HG03354 (cell line): ENCODE measurements around the gene LCK.
"Not testable (repeated sequence)": the region's sequence is repeated elsewhere in the genome, so short reads cannot be mapped to it uniquely, and the experiment has no call there.

Experiments used
- ATAC-seq: cut with Tn5 transposase; IDR thresholded peaks from one replicate; pipeline ENCODE4 v1.9.1; 2021; ENCODE audit warnings: mild to moderate bottlenecking; ENCODE audit not compliant: unreplicated experiment, poor library complexity, severe bottlenecking

LCK gene

DNA sequence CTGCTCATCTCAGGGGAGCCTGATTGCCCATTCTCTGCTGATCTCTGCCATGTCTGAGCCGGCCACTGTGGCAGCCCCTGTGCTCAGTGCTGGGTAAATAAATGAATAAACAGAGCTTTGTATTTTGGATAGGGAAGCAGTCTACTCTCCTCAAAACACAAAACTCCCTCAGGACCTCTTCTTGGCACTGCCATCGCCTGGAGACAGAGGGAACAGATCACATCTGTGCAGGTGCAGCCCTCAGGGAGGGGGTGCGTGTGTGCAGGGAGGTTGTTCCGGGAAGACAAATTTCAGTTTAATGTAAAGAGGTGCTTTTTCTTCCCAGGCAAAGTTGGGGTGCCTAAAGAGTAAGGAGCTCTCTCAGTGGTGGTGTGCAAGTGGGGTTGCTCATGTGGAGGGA is 11.7 kb upstream of the LCK start:
- no peak for ATAC-seq

DNA sequence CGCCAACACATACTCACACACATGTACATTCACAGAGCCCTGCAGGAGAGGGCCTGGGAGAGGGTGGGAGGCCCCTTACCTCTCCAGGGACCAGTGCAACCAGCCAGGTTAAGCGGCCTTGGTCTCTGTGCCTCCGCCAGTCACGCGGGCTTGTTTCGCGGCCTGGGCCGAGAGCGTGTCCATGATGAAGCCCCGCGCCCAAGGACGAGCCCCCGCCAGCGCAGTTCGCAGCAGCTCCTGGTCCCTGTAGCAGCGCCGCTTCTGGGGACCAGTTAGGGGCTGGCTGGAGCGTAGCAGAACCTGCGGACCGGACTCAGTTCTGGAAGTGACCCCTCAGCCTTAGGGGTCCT is 11.3 kb upstream of the LCK start:
- ATAC-seq: no peak

DNA sequence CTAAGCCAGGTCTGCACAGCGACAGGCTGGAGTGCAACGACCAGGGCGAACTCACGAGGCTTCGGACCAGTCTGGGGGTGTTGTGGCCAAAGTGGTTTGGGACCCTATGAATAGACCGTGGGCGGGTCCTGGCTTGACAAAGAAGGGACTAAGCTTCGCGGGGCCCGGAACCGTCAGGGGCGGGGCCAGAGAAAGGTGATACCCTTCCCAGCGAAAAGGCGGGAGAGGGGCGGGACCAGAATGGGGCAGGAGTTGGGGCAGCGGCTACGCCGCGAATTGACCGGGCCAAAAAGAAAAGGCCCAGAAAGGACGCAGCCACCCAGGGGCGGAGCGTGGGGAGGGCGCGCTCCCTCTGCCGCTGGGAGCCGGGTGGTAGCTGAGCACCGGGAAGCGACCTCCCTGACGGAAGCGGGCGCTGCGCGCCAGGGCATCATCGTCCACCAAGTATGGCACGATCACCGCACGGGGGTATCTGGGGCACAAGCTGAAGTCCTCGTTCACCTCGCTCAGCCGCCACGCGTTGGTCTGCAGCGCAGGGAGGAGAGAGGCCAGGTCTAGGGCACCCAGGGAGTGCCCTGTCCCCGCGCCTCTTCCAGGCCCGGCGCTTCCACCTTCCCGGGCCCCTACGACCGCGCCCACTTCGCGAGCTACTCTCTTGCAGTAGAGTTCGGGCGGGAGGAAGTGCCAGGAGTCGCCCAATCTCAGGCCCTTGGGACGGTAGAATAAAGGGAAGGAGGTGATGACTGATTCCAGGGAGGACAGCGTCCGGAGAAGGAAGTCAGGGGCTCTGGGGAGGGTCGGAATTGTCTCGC is 10.7 kb upstream of the LCK start:
- peak; percentile 30 for ATAC-seq

DNA sequence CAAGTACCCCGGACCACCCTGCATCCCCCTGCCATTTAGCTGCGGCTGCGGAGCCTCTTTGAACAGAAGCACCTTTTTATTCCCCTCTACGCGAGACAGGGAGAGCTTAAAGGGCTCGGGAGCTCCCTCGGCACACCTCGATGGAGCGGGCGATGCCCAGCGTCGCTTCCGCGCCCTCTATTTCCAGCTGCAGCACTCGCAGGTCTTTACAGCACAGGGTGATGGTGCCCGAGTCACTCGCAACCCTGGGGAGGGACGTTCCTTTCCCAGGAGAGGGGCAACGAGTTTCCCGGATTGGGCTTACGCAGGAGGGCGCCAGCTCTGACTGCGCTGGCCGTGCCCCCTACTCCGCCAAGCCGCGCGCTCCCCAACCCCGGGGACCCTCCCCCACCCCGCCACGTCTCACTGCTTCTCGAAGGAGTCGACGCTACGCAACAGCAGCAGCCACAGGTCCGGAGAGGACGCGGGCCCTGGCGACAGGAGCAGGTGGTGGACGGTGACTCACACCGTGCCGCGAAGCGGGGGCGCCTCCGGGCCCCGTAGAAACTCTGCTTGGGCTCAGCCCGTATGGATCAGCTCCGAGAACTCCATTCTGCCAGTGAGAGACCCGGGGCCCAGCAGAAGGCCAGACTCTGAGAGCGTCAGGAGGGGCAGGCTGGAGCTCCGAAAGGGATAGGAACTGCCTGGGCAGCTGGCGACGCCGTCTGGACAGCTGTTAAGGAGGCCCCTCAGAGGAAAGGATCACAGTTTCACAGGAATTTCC is 9.9 kb upstream of the LCK start:
- ATAC-seq: peak; percentile 42

DNA sequence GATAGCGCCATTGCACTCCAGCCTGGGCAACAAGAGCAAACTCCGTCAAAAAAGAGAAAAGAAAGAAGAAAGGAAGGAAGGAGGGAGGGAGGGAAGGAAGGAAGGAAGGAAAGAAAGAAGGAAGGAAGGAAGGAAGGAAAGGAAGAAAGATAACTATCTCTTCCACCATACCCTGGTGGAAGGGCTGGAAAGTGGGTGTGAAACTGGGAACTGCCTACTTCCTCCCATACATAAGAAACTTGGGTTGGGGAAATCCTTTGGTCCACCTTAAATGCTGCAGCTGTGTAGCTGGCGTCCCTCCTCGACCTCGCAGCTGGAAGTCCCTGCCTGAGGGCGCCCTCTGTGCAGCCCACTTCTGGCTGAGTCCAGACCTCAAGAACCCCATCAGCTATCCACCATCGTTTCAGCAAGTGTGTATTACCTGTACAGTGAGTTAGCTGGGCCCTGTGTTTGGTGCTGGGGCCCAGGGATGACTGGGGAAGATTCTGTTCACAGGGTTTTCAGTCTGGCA is 8.7 kb upstream of the LCK start:
- no peak for ATAC-seq

DNA sequence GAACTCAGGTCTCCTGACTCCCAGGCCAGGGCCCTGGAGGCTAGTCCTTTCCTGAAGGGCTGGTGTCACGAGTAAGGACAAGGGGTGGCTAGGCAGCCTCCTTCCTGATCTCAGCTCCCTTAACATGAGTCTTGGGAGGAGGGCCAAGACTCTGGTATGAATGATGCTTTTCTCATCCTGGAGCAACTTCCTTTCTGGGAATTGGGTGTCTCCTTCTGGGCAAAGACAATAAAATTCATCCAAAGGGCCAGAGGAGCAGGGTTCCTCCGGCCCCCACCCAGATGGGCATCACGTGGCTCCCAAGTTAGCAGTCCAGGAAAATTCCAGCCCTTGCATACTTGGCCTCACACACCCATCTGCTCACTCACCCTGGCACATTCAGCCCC is 4.2 kb upstream of the LCK start, which contains the start of gene FAM167B:
Gene FAM167B, plus strand, starts transcription at position 335 of the 386 bp plus-strand sequence. CDS start 200 bp downstream, outside the sequence.
- ATAC-seq: no peak

DNA sequence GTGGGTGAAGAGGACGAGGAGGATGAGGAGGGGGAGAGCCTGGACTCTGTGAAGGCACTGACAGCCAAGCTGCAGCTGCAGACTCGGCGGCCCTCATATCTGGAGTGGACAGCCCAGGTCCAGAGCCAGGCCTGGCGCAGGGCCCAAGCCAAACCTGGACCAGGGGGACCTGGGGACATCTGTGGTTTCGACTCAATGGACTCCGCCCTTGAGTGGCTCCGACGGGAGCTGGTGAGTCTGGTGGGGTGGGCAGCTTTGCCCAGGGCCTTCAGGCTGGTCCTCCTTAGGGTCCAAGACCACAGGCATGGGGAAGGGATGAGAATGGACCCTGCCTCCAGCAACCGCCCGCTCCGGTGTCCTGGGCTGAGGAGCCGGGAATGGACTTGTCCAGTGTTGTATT is 3.6 kb upstream of the LCK start:
- no peak for ATAC-seq

DNA sequence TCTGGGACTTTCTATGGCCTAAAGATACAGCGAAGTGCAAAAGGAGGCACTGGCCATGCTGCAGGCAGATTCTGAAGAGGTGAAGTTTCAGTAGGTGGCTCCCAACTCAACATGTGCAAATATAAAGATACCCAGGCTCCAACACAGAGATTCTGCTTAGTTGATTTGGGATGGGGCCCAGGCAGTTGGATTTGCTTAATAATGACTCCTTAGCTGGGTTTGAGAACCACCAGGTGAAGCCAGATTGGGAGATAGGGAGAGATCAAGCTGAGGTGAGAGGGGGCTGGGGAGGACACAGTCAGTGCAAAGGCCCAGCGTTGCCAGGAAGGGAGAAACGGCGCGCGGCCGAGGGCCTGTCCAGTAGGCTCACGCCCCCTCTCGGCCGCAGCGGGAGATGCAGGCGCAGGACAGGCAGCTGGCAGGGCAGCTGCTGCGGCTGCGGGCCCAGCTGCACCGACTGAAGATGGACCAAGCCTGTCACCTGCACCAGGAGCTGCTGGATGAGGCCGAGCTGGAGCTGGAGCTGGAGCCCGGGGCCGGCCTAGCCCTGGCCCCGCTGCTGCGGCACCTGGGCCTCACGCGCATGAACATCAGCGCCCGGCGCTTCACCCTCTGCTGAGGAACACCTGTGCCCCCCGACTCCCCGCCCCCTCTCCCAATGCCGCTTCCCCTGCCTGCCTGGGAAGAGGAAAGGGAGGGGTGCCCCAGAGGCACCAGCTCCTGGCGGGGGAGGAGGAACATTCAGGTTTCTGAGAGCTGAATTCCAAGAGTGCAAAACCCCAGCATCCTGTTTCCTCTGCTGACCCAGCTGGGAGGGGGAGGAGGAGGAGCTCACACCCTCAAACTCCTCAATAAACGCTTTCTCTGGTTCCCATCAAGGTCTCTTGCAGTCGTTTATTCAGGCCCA is 2.8 kb upstream of the LCK start:
- ATAC-seq: peak; percentile 42

DNA sequence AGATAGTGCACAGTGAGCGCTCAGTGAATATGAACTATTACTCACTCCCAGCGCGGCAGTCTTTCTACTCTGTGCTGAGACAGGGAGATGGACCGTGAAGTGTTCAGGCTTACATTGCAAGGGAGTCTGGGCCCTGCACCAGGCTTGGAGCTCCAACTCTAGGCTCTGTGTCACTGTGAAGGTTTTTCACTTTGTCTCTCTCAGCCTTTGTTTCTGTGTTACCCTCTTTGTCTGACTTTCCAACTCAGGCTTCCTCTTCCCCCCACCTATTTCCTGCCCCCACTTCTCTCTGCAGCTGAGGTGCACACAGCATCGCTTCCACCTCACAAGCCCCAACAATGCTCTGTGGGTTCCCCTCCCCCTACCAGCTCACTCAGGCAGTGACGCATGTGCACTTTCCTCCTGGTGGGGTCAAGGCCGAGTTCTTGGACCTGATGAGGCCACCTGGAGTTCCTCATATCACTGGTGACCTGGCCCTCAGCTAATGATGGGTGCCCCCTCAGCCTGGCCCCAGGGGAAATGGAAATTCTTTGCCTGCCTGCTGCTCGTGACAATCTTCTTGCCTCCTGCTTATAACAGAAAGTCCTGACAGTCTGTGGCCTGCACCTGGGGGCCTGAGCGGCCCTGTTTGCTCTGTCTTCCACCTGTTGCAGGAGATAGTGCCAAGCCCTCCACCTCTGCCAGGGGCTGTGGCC is 1.1 kb upstream of the LCK start:
- peak; percentile 64 for ATAC-seq

DNA sequence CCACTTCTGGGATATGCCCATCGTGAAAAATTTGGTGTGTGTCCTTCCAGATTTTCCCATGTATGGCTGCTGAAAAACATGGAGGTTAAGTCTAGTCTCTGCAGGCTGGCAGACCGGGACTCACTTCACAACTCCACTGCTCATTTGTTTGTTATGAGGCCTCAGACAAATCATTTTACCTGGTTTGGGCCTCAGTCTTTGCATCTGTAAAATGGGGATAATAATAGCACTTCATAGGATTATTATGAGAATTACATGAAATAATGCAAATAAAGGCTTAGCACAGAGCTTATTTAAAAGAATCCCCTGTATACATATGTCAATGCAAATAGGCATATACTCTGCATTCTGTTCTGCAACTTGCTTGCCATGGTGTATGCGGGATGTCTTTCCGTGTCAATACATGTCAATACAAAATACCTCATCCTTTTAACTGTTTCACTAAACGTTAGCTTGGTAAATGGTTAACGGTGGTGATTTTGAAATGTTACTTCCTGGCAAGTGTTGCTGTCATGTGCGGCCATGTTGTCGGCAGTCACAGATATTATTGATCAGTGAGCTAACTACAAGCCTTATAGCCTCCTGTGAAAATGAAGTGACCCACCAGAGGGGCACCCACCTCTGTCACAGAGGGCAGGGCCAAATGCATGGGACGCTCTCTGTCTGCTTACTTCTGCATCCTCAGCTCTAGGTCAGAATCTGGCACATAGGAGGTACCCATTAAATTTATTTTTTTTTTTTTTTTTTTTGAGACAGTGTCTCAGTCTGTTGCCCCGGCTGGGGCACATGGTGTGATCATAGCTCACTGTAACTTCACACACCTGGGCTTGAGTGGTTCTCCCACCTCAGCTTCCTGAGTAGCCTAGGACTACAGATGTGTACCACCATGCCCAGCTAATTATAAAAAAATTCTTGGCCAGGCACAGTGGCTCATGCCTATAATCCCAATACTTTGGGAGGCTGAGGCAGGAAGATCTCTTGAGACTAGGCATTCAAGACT is 4.3 kb downstream of the LCK start:
- peak; percentile 31 for ATAC-seq

DNA sequence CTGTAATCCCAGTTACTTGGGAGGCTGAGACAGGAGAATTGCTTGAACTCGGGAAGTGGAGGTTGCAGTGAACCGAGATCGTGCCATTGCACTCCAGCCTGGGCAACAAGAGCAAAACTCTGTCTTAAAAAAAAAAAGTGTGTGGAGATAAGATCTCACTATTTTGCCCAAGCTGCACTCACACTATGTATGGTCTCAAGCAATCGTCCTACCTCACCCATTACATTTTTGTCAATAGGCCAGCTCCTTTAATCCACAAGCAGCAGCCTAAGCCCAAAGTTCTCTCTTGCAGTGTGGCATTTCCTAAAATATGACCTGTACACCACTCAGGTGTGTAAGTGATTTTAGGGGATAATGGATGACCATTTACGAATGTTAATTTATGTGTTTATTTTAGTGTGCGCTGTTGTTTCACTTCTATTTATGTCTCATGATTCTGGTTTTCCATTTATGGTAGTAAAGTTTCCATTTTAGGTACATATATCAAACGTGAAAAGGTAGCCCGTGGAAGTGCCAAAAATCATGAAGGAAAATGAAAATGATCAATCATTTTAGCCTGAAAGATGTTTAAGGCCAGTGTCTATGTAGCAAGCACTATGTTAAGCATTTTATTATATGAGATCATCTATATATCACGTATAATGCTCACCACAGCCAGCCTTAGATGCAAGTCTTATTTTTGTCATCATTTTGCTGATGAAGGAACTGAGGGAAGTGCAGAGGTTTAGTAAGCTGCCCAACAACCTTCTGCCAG is 5.6 kb downstream of the LCK start:
- no peak for ATAC-seq

DNA sequence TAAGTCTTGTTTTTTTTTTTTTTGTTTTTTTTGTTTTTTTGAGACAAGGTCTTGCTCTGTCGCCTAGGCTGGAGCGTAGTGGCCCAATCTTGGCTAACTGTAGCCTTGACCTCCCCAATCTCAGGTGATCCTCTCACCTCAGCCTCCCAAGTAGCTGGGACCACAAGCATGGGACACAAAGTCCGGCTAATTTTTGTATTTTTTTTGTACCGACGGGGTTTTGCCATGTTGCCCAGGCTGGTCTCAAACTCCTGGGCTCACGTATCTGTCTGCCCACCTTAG is 6.1 kb downstream of the LCK start:
- ATAC-seq: no peak

DNA sequence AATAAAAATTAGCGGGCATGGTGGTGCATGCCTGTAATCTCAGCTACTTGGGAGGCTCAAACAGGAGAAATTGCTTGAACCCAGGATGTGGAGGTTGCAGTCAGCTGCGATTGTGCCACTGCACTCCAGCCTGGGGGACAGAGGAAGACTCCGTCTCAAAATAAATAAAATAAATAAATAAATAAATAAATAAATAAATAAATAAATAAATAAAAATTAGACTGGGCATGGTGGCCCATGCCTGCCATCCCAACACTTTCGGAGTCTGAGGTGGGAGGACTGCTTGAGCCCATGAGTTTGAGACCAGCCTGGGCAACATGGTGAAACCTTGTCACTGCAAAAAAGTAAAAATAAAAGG is 12.2 kb downstream of the LCK start:
- ATAC-seq: not testable (repeated sequence)

DNA sequence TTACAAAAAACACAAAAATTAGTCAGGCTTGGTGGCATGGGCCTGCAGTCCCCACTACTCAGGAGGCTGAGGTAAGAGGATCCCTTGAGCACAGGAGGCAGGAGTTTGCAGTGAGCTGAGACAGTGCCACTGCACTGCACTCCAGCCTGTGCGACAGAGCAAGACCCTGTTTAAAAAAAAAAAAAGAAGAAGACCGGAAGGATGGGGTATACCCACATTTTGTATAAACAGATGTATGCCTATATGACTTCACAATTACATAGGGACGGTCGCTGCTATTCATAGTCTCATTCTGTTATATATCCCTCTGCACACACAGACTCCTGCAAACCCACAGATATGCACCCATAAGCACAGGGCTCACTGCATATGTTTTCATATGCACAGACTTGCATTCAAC is 12.7 kb downstream of the LCK start:
- peak; percentile 48 for ATAC-seq

DNA sequence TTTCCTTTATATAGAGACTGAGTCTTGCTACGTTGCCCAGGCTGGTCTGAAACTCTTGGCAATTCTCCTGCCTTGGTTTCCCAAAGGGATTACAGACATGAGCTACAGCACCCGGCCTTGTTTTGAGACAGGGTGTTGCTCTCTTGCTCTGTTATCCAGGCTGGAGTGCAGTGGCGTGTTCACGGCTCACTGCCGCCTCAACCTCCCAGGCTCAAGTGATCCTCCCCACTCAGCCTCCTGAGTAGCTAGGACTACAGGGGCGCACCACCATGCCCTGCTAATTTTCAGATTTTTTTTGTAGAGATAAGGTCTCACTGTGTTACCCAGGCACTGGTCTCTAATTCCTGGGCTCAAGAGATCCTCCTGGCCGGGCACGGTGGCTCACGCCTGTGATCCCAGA is 14.8 kb downstream of the LCK start:
- ATAC-seq: no peak

DNA sequence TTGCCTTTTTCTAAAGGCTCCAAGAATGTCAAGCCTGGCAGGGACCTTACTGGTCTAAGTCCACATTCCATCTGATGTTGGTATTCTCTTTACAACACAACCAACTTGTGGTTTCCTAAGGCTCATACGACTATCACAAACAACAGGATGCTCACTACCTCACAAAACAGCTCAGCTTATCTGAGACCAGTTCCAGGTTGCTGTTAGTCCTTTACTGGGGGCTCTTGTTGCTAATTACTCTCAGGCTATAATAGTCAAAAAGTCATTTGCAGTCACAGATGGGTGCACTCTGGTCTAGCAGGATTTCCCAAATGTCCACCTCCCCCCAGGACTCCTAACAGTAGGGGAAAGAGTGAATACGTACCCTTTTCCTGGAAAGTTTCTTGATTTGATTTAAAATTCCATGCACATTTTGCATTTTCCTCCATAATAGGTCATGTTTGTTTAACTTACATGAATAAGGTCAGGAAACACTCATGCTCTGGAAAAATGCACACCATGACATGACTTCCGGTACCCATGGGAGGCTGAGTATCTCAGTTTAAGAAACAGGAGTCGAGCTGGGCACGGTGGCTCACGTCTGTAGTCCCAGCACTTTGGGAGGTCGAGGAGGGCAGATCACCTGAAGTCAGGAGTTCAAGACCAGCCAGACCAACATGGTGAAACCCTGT is 16.0 kb downstream of the LCK start:
- ATAC-seq: no peak

DNA sequence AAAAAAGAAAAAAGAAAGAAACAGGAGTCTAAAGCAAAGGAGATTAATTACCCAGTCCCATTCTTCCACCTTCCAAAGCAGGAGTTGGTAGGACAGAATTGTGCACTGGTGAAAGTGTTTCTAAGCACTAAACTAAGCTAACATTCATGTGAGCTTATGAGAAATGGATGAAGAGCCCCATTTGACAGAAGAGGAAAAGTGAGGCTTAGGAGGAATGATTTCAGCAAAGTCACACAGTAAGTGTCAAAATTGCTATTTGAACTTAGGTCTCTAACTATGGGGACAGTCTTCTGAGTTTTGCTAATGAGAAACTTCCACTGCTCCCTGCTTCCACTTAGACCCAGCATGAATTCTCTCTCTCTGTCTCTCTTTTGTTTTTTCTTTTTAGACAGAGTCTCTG is 18.7 kb downstream of the LCK start:
- no peak for ATAC-seq
